ENCODE data around the gene ENOPH1. TPM values are rescaled to one million over a fixed set of nuclear protein-coding genes. Genes with fewer than 3 reads are reported as not detected.
A peak's percentile ranks its signal among the peaks of the same experiment; 100 is the strongest.
"Not testable (repeated sequence)": the region's sequence is repeated elsewhere in the genome, so short reads cannot be mapped to it uniquely, and the experiment has no call there.

ENOPH1 gene
- total RNA-seq, 1 donor from 2014 or later: 136 TPM

- no peaks in the 10 kb centered on the region for H3K36me3 ChIP-seq (ENCODE audit: control insufficient read depth, insufficient read depth, low read length)
- TF ChIP-seq CTCF (IDR thresholded peaks at IDR 0.05; ENCODE audit: insufficient read depth, low read length, severe bottlenecking): no peak
- FAIRE-seq (no peak), DNase-seq (ENCODE audit: low read depth) (no peak)
- H3K4me3 ChIP-seq (ENCODE audit: low read depth, low read length): no peak overlapping the region
- no peaks in the 10 kb centered on the region for H3K27me3 ChIP-seq (ENCODE audit: control insufficient read depth, insufficient read depth, low read length)
Measured at GRCh38 chr4:82388405-82388804, 42.0 kb upstream of the ENOPH1 start.

GRCh38 chr4:82390061-82390460 is 40.3 kb upstream of the ENOPH1 start:
- H3K27me3 ChIP-seq (ENCODE audit: control insufficient read depth, insufficient read depth, low read length); DNase-seq (ENCODE audit: low read depth); H3K4me3 ChIP-seq (ENCODE audit: low read depth, low read length); H3K36me3 ChIP-seq (ENCODE audit: control insufficient read depth, insufficient read depth, low read length); FAIRE-seq: not testable (repeated sequence)

GRCh38 chr4:82394896-82395295 is 35.5 kb upstream of the ENOPH1 start:
- DNase-seq (ENCODE audit: low read depth): peak; percentile 100
- no peak for TF ChIP-seq CTCF (IDR thresholded peaks at IDR 0.05; ENCODE audit: insufficient read depth, low read length, severe bottlenecking)
- no peak overlapping the region for H3K4me3 ChIP-seq (ENCODE audit: low read depth, low read length)
- no peaks in the 10 kb centered on the region for H3K27me3 ChIP-seq (ENCODE audit: control insufficient read depth, insufficient read depth, low read length)
- H3K36me3 ChIP-seq (ENCODE audit: control insufficient read depth, insufficient read depth, low read length): no peaks in the 10 kb centered on the region
- peak; percentile 99 for FAIRE-seq

- TF ChIP-seq CTCF (IDR thresholded peaks at IDR 0.05; ENCODE audit: insufficient read depth, low read length, severe bottlenecking): no peak
- no peak for DNase-seq (ENCODE audit: low read depth)
- Histone ChIP-seq H3K27me3 (ENCODE audit: control insufficient read depth, insufficient read depth, low read length) (no peaks in the 10 kb centered on the region), H3K4me3 (ENCODE audit: low read depth, low read length) (no peak overlapping the region), H3K36me3 (ENCODE audit: control insufficient read depth, insufficient read depth, low read length) (no peaks in the 10 kb centered on the region)
- FAIRE-seq: no peak
Measured at GRCh38 chr4:82397527-82397926, 32.9 kb upstream of the ENOPH1 start.

- no peak for TF ChIP-seq CTCF (IDR thresholded peaks at IDR 0.05; ENCODE audit: insufficient read depth, low read length, severe bottlenecking)
- no peak for DNase-seq (ENCODE audit: low read depth)
- H3K4me3 ChIP-seq (ENCODE audit: low read depth, low read length): no peak overlapping the region
- H3K27me3 ChIP-seq (ENCODE audit: control insufficient read depth, insufficient read depth, low read length): no peaks in the 10 kb centered on the region
- no peaks in the 10 kb centered on the region for H3K36me3 ChIP-seq (ENCODE audit: control insufficient read depth, insufficient read depth, low read length)
- FAIRE-seq: no peak
Measured at GRCh38 chr4:82398263-82398662, 32.1 kb upstream of the ENOPH1 start.

- no peak for DNase-seq (ENCODE audit: low read depth)
Measured at GRCh38 chr4:82401600-82401999, 28.8 kb upstream of the ENOPH1 start.

More at GRCh38 chr4:82401600-82401999, 28.8 kb upstream of the ENOPH1 start:
- H3K27me3 ChIP-seq (ENCODE audit: control insufficient read depth, insufficient read depth, low read length): no peaks in the 10 kb centered on the region
- no peak for TF ChIP-seq CTCF (IDR thresholded peaks at IDR 0.05; ENCODE audit: insufficient read depth, low read length, severe bottlenecking)
- H3K36me3 ChIP-seq (ENCODE audit: control insufficient read depth, insufficient read depth, low read length): no peaks in the 10 kb centered on the region
- peak; percentile 18 for FAIRE-seq
- H3K4me3 ChIP-seq (ENCODE audit: low read depth, low read length): no peak overlapping the region
